A549 (cell line): ENCODE results near the gene TYW1B. TPM values are rescaled to one million over a fixed set of nuclear protein-coding genes. Genes with fewer than 3 reads are reported as not detected.
A peak's percentile ranks its signal among the peaks of the same experiment; 100 is the strongest.
"Not testable (repeated sequence)": the region's sequence is repeated elsewhere in the genome, so short reads cannot be mapped to it uniquely, and the experiment has no call there.

Experiments
- ATAC-seq, 2 experiments: fragments of 200-7000 bp in 1 of 2; fragments of >200 bp in 1 of 2; cut with Nextera tagmentation in 1 of 2; cut with Tn5 transposase in 1 of 2; 3 replicates each; pipeline versions ENCODE4 v1.8.0 to v1.9.1; 2018 to 2020; ENCODE audit warnings: mild to moderate bottlenecking in 1 of 2, moderate library complexity in 1 of 2
- CTCF ChIA-PET: fragments of 300-600 bp; sonication (Branson Sonifier 250); formaldehyde crosslinking; extraction: SDS; loops from one replicate; lab custom pipeline; 2021; ENCODE audit warnings: antibody characterized with exemption, inconsistent platforms; lab: Yijun Ruan, JAX
- POLR2A ChIA-PET: fragments of 350-600 bp; formaldehyde crosslinking; extraction: SDS; loops from one replicate; lab custom pipeline; 2021; ENCODE audit warnings: antibody characterized with exemption, inconsistent platforms; lab: Yijun Ruan, JAX
- DNase-seq, 2 experiments: peaks; one replicate each; pipeline versions ENCODE4 v3.0.0 to v3.0.0-alpha.2; 2011 to 2016; ENCODE audit warnings: low read depth in 1 of 2, low spot score in 1 of 2
- FAIRE-seq: peaks from 2 replicates; lab custom pipeline; 2011; peaks lifted over from hg19 to GRCh38; lab: Jason Lieb, UNC
- H3K27ac ChIP-seq, 2 experiments: fragments of >200 bp; sonication (Bioruptor Twin); formaldehyde crosslinking; 3 replicates each; pipeline ENCODE4 v1.5.1; 2016 to 2017
- H3K4me1 ChIP-seq: fragments of >200 bp; sonication (Bioruptor Twin); formaldehyde crosslinking; 3 replicates; pipeline ENCODE4 v1.6.1; 2016
- H3K4me2 ChIP-seq: fragments of >200 bp; sonication (Bioruptor Twin); formaldehyde crosslinking; 3 replicates; pipeline ENCODE4 v1.6.1; 2016
- H3K4me3 ChIP-seq: fragments of >200 bp; sonication (Bioruptor Twin); formaldehyde crosslinking; 3 replicates; pipeline ENCODE4 v1.5.1; 2016
- H3K9me3 ChIP-seq: fragments of >200 bp; sonication (Bioruptor Twin); formaldehyde crosslinking; 3 replicates; pipeline ENCODE4 v1.6.1; 2016
- CEBPB ChIP-seq, 2 experiments: fragments of >200 bp in 1 of 2; sonication (Bioruptor Twin) in 1 of 2; formaldehyde crosslinking in 1 of 2; IDR thresholded peaks; 2 replicates each; pipeline ENCODE4 v1.6.1; 2012 to 2016
- HOXB13 ChIP-seq: fragments of 250-450 bp; sonication (Bioruptor Pico); IDR thresholded peaks from 2 replicates; pipeline ENCODE4 v1.5.0; 2020; ENCODE audit warnings: low read depth, mild to moderate bottlenecking, moderate library complexity
- MAFK ChIP-seq: fragments of 450-650 bp; IDR thresholded peaks from 2 replicates; pipeline ENCODE4 v1.6.1; 2014; ENCODE audit not compliant: partially characterized antibody
- WGBS: methylation state at CpG from one replicate; pipeline ENCODE4 v1.1.6; 2017; ENCODE audit errors: missing lambda C conversion rate; 5-methylcytosine and 5-hydroxymethylcytosine counted together
- polyA plus RNA-seq, 4 experiments: library from polyadenylated mRNA; depleted of rRNA in 3 of 4; stranded (reverse); fragments of >200 nt; fragmentation: RNase III in 1 of 4; extraction: RNeasy Plus Mini Kit Qiagen cat#74134 plus additional on column Dnase treatment in 1 of 4; gene quantifications; 2 replicates in 3 of 4; 3 replicates in 1 of 4; pipeline ENCODE4 v1.2.3, GENCODE V29; 2011 to 2017

Gene TYW1B
- polyA plus RNA-seq, 2 of the 4 experiments (the other 2 are of a cell fraction) = 2.7 to 4.6 TPM

DNA sequence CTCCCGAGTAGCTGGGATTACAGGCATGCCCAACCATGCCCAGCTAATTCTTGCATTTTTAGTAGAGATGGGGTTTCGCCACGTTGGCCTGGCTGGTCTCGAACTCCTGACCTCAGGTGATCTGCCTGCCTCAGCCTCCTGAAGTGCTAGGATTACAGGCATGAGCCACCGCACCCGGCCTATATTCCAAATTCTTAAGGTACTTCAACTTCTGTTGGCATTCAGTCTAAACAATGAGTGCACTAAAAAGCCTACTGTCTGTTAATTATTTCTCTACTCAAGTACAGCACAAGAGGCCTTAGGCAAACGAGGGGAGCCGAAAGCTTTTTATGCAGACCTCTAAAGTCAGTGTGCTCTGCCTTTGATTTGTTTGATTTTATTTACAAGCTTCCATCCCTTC, 243.4 kb downstream of the TYW1B start:
- FAIRE-seq, DNase-seq, H3K27ac ChIP-seq, H3K4me1 ChIP-seq, H3K4me2 ChIP-seq, CTCF ChIA-PET, H3K4me3 ChIP-seq, H3K9me3 ChIP-seq, ATAC-seq: not testable (repeated sequence)
- POLR2A ChIA-PET = interaction anchor here (0.6 kb wide), 1 partner anchor 30 kb away, joined by 4 read pairs; no protein-coding TSS in a partner anchor
- 64% methylated on average over 8 of the region's 8 CpGs for WGBS

DNA sequence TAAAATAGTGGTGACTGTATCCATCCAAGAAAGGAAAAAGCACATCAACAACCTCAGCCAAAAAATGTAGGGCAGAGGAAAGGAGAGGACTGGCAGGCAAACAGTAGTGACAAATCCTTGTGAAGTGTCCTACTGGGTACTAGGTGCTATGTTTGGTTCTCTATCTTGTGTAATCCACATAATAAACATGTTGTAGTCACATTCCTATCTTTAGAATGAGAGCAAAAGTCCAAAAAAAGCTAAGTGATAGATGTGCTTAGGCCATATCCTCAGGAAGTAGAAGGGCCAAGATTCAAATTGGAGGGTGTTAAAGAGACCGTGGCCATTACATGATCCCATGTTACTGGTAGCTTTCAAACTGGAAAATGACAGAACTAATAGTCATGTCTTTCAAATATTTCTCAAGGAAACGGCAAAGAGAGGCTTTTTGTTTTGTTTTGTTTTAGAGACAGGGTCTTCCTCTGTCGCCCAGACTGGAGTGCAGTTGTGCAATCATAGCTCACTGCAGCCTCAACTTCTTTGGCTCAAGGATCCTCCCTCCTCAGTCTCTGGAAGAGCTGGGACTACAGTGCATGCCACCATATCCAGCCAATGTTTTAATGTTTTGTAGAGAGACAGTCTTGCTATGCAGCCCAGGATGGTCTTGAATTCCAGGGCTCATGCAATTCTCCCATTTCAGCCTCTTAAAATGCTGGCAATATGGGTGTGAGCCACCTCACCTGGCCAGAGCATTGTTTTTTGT, 244.2 kb downstream of the TYW1B start:
- not testable (repeated sequence) for FAIRE-seq, ATAC-seq

DNA sequence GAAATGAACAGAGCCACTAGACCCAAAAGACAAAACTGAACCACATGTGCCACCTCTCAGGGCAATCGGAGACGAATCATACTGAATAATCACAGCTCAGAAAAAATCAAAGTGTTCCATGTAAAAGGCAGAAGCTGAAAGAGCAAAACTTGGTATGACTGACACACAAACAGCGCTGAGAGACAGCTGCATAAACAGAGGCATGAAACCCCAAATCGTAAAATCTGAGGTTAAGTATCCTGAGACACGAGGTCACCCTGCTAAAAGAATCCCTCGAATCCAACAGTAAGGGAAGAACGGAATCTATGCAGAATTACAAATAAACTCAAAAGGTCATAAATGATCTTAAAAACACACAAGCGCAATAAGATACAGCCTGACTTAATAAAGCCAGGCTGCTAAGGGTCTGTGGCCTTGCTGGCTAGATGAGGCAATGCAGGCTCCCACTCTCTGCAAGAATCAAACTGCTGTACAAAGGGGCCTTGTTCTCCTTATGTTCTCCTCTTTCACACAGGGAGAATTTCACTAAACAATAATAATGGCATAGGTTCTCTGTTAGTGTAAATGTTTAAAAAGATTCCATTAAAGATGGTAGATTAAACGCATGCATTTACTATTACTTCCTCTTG, 247.7 kb downstream of the TYW1B start:
- H3K4me3 ChIP-seq, POLR2A ChIA-PET, H3K4me1 ChIP-seq, FAIRE-seq, ATAC-seq, H3K4me2 ChIP-seq, H3K27ac ChIP-seq, H3K9me3 ChIP-seq, CTCF ChIA-PET, DNase-seq: not testable (repeated sequence)
- WGBS = 80% methylated on average over 9 of the region's 9 CpGs

More for the DNA sequence above, 244.2 kb downstream of the TYW1B start:
- CTCF ChIA-PET, H3K4me1 ChIP-seq, DNase-seq, H3K27ac ChIP-seq, H3K9me3 ChIP-seq, H3K4me3 ChIP-seq, H3K4me2 ChIP-seq: not testable (repeated sequence)
- POLR2A ChIA-PET = interaction anchor here (0.6 kb wide), 1 partner anchor 31 kb away, joined by 4 read pairs; no protein-coding TSS in a partner anchor
- 40% methylated on average over 3 of the region's 3 CpGs for WGBS
- 0 out of 4 replicates have a peak, but pooled peaks of 1 of the 2 experiments have one; percentile 9 for TF ChIP-seq CEBPB (IDR thresholded peaks at IDR 0.05)

GRCh38 chr7:72577107-72577506, 250.9 kb downstream of the TYW1B start:
- no peak for FAIRE-seq
- no peak overlapping the region for H3K4me2 ChIP-seq
- ChIA-PET POLR2A (no interaction called here), CTCF (no interaction called here)
- WGBS = 81% methylated on average over 2 of the region's 2 CpGs
- H3K4me3 ChIP-seq = no peak overlapping the region
- DNase-seq = no peak
- no peaks in the 10 kb centered on the region for H3K9me3 ChIP-seq
- H3K27ac ChIP-seq = no peak overlapping the region
- no peak for TF ChIP-seq HOXB13 (CRISPR knock-in tag)
- TF ChIP-seq MAFK = peak; percentile 70
- TF ChIP-seq, all 56 proteins: peak for 1
- no peak for ATAC-seq
- H3K4me1 ChIP-seq = no peaks in the 10 kb centered on the region

DNA sequence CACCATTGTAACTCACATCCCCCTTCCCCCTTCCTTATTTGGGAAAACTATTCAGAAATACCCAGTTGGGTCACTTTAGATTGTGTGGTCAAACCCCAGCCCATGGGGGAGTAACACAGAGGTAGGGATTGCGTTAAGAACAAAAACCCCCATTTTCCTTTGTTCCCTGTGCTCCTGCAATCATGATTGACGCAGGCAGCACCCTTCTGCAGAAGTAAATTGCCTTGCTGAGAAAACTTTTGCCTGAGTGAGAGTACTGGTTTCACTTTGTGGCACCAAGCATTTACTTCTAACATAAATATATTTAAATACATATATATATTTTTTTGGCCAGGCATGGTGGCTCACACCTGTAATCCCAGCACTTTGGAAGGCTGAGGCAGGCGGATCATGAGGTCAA, 266.0 kb downstream of the TYW1B start:
- H3K9me3 ChIP-seq, FAIRE-seq, H3K4me1 ChIP-seq, POLR2A ChIA-PET, H3K4me2 ChIP-seq, CTCF ChIA-PET, ATAC-seq, DNase-seq, H3K4me3 ChIP-seq, H3K27ac ChIP-seq: not testable (repeated sequence)
- WGBS = 4% methylated on average over 3 of the region's 3 CpGs

GRCh38 chr7:72559546-72559945, 268.5 kb downstream of the TYW1B start:
- H3K27ac ChIP-seq, DNase-seq, H3K4me2 ChIP-seq, H3K9me3 ChIP-seq, H3K4me1 ChIP-seq, ATAC-seq, H3K4me3 ChIP-seq, CTCF ChIA-PET, FAIRE-seq, POLR2A ChIA-PET: not testable (repeated sequence)
- 31% methylated on average over 3 of the region's 4 CpGs for WGBS

GRCh38 chr7:72556733-72557132, 271.3 kb downstream of the TYW1B start:
- CTCF ChIA-PET, H3K9me3 ChIP-seq, H3K4me2 ChIP-seq, POLR2A ChIA-PET, H3K4me3 ChIP-seq, FAIRE-seq, DNase-seq, ATAC-seq, H3K27ac ChIP-seq, H3K4me1 ChIP-seq: not testable (repeated sequence)
- 23% methylated on average over 4 of the region's 4 CpGs for WGBS

DNA sequence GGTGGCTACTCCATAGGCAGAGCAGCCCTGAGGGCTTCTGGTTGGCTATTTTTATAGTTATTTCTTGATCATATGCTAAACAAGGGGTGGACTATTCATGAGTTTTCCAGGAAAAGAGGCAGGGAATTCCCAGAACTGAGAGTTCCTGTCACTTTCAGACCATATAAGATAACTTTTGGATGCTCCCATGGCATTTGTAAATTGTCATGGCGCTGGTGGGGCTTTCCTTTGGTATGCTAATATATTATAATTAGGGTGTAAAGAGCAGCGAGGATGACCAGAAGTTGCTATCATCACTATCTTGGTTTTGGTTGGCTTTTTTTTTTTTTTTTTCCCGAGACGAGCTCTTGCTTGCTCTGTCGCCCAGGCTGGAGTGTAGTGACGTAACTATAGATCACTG, 272.8 kb downstream of the TYW1B start:
- H3K9me3 ChIP-seq, H3K4me2 ChIP-seq, CTCF ChIA-PET, ATAC-seq, H3K4me3 ChIP-seq, DNase-seq, H3K27ac ChIP-seq, H3K4me1 ChIP-seq, POLR2A ChIA-PET, FAIRE-seq: not testable (repeated sequence)
- 64% methylated on average over 6 of the region's 6 CpGs for WGBS

DNA sequence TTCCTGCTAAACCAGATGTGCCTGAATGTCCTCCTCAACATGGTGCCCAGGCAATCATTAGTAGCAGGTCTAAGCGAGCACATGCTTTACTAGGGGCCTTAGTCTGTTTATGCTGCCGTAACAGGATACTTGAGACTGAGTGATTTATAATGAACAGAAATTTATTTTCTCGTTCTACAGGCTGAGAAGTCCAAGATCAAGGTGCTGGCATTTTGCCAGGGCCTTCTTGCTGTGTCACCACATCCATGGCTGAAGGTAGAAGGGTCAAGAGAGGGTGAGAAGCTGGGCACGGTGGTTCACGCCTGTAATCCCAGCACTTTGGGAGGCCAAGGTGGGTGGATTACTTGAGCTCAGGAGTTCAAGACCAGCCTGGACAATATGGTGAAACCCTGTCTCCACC, 273.6 kb downstream of the TYW1B start:
- H3K27ac ChIP-seq, H3K4me2 ChIP-seq, CTCF ChIA-PET, H3K4me3 ChIP-seq, FAIRE-seq, H3K9me3 ChIP-seq, POLR2A ChIA-PET, H3K4me1 ChIP-seq, DNase-seq, ATAC-seq: not testable (repeated sequence)
- WGBS = 66% methylated on average over 5 of the region's 5 CpGs

- H3K4me1 ChIP-seq, FAIRE-seq, H3K4me3 ChIP-seq, H3K27ac ChIP-seq, POLR2A ChIA-PET, H3K9me3 ChIP-seq, H3K4me2 ChIP-seq, CTCF ChIA-PET: not testable (repeated sequence)
- DNase-seq (peak in 1 of 2 experiments; percentile 51), ATAC-seq (peak in 1 of 2 experiments; percentile 33; a peak in 1 of 6 replicates)
Observed at GRCh38 chr7:72550454-72550853, 277.5 kb downstream of the TYW1B start.
